Measurements from ENCODE around the gene TBPL1. TPM values are rescaled to one million over a fixed set of nuclear protein-coding genes. Genes with fewer than 3 reads are reported as not detected.

The TBPL1 gene
- total RNA-seq, 1 experiment from 2014 or later: 39.7 TPM

- DNase-seq (ENCODE audit: low read depth, low spot score) (no peak), ATAC-seq (no peak)
- no TSS peak for BruUV-seq (replicated peaks)
- Histone ChIP-seq H3K4me1 (ENCODE audit: control insufficient read depth, insufficient read depth, low read length) (peaks cover 6% of the 10 kb centered on the region; the same call in 1 of the 2 replicates), H3K9me3 (ENCODE audit: control insufficient read depth, insufficient read depth, low read depth, low read length) (no peaks in the 10 kb centered on the region), H3K4me3 (ENCODE audit: low read depth in 2 of 2, low read length in 2 of 2) (no peak overlapping the region), H3K36me3 (ENCODE audit: control insufficient read depth, insufficient read depth, low read length) (no peaks in the 10 kb centered on the region), H3K27me3 (ENCODE audit: control insufficient read depth, insufficient read depth, low read length) (no peaks in the 10 kb centered on the region), H3K27ac (ENCODE audit: low read length) (no peak overlapping the region)
- POLR2A ChIA-PET: no interaction called here
- intact Hi-C loops (cut with micrococcal nuclease; ENCODE audit: unreplicated experiment): no loop called here
- TF ChIP-seq CTCF (IDR thresholded peaks at IDR 0.05) (no peak), SIN3A (IDR thresholded peaks at IDR 0.05; ENCODE audit: borderline replicate concordance, insufficient read depth, low read depth, low read length) (no peak), TCF7L2 (IDR thresholded peaks at IDR 0.05; ENCODE audit: low read depth, low read length) (no peak), REST (IDR thresholded peaks at IDR 0.05; ENCODE audit: insufficient read depth in 1 of 2, low read depth in 2 of 2, low read length in 1 of 2) (no peak), POLR2AphosphoS5 (IDR thresholded peaks at IDR 0.05; ENCODE audit: low read depth, low read length) (no peak)
- in situ Hi-C loops (cut with HindIII; ENCODE audit: low pct_unique_long_range_greater_than_20kb, low sequenced_read_pairs): no loop called here
- CTCF ChIA-PET: no interaction called here
Measured at GRCh38 chr6:134028438-134028837, 75.4 kb downstream of the TBPL1 start.

GRCh38 chr6:134029495-134030455 is 76.8 kb downstream of the TBPL1 start:
- H3K27me3 ChIP-seq (ENCODE audit: control insufficient read depth, insufficient read depth, low read length): no peaks in the 10 kb centered on the region
- ChIA-PET POLR2A (no interaction called here), CTCF (no interaction called here)
- H3K36me3 ChIP-seq (ENCODE audit: control insufficient read depth, insufficient read depth, low read length): no peaks in the 10 kb centered on the region
- in situ Hi-C loops (cut with HindIII; ENCODE audit: low pct_unique_long_range_greater_than_20kb, low sequenced_read_pairs): no loop called here
- DNase-seq (ENCODE audit: low read depth, low spot score) (no peak), ATAC-seq (no peak)
- peaks cover 16% of the 10 kb centered on the region for H3K4me1 ChIP-seq (ENCODE audit: control insufficient read depth, insufficient read depth, low read length)
- no peak overlapping the region for H3K4me3 ChIP-seq (ENCODE audit: low read depth in 2 of 2, low read length in 2 of 2)
- H3K27ac ChIP-seq (ENCODE audit: low read length): peak overlapping the region; percentile 44; the same call in 1 of the 2 replicates
- no peaks in the 10 kb centered on the region for H3K9me3 ChIP-seq (ENCODE audit: control insufficient read depth, insufficient read depth, low read depth, low read length)
- intact Hi-C loops (cut with micrococcal nuclease; ENCODE audit: unreplicated experiment): no loop called here
- no TSS peak for BruUV-seq (replicated peaks)
- TF ChIP-seq SIN3A (IDR thresholded peaks at IDR 0.05; ENCODE audit: borderline replicate concordance, insufficient read depth, low read depth, low read length) (no peak), CTCF (IDR thresholded peaks at IDR 0.05) (no peak), POLR2AphosphoS5 (IDR thresholded peaks at IDR 0.05; ENCODE audit: low read depth, low read length) (no peak), REST (IDR thresholded peaks at IDR 0.05; ENCODE audit: insufficient read depth in 1 of 2, low read depth in 2 of 2, low read length in 1 of 2) (no peak)
